Body of pancreas (tissue), 4 donors: ENCODE results near the gene PIEZO1. TPM values are rescaled to one million over a fixed set of nuclear protein-coding genes. Genes with fewer than 3 reads are reported as not detected.

Experiments
- ATAC-seq: fragments of 150-250 bp; one replicate; pipeline ENCODE4 v1.9.1; 2016
- DNase-seq, 4 donors: peaks; one replicate each; pipeline ENCODE4 v3.0.0-alpha.2; 2019
- H3K27ac ChIP-seq, 4 donors: fragments of 200-600 bp; sonication (generic); 1 replicate in 3 of 4; 2 replicates in 1 of 4; pipeline versions ENCODE4 v1.5.1 to v1.6.1; 2016 to 2019; ENCODE audit warnings: mild to moderate bottlenecking in 1 of 4, mixed read lengths in 1 of 4, moderate library complexity in 1 of 4
- H3K27me3 ChIP-seq, 2 donors: fragments of 200-600 bp; sonication (generic); one replicate each; pipeline ENCODE4 v1.6.0; 2016; ENCODE audit warnings: mild to moderate bottlenecking in 1 of 2
- H3K36me3 ChIP-seq, 2 donors: fragments of 200-600 bp; sonication (generic); replicated peaks in 1 of 2; 2 replicates each; pipeline ENCODE4 v1.5.1; 2016; ENCODE audit warnings: low read depth in 2 of 2; ENCODE audit not compliant: insufficient read depth in 1 of 2
- H3K4me1 ChIP-seq: fragments of 200-600 bp; sonication (generic); one replicate; pipeline ENCODE4 v1.6.0; 2016
- H3K4me3 ChIP-seq, 2 donors: fragments of 200-600 bp; sonication (generic); 1 replicate in 1 of 2; 2 replicates in 1 of 2; pipeline ENCODE4 v1.5.1; 2016 to 2019
- H3K9me3 ChIP-seq, 3 donors: fragments of 200-600 bp; sonication (generic); 1 replicate in 2 of 3; 2 replicates in 1 of 3; pipeline ENCODE4 v1.5.1; 2016
- CTCF ChIP-seq, 7 experiments: fragments of 450-650 bp in 4 of 7; fragments of 200-600 bp in 3 of 7; sonication (generic) in 3 of 7; IDR thresholded peaks; one replicate each; pipeline ENCODE4 v1.5.1; 2016 to 2019; ENCODE audit warnings: antibody characterized with exemption in 7 of 7
- POLR2A ChIP-seq, 3 donors: fragments of 450-650 bp; IDR thresholded peaks; one replicate each; pipeline ENCODE4 v1.6.1; 2016; ENCODE audit warnings: antibody characterized with exemption in 3 of 3, mild to moderate bottlenecking in 2 of 3
- WGBS, 2 donors: methylation state at CpG; one replicate each; pipeline ENCODE4 v1.1.5; 2017; 5-methylcytosine and 5-hydroxymethylcytosine counted together
- intact Hi-C: fragments of 100-400 bp; cut with DNase I; formaldehyde crosslinking; loops from one replicate; pipeline ENCODE4 v1.15.1; 2023
- total RNA-seq, 2 donors: library from RNA; depleted of rRNA; stranded (reverse); fragments of >200 nt; gene quantifications; one replicate each; pipeline ENCODE4 v1.1.0, GENCODE V29; 2016

PIEZO1 gene
- total RNA-seq, 2 donors from 2014 or later = 61.0 to 269 TPM

- ATAC-seq (peak; percentile 79), DNase-seq (peak; percentile 81 to 86 (median 82))
- WGBS, 2 donors = 0 to 1% methylated on average over 5 to 65 of the region's 65 CpGs
- Histone ChIP-seq H3K4me1 (peaks cover 42% of the 10 kb centered on the region), H3K4me3 (peak overlapping the region; percentile 11 to 66), H3K36me3 (no peaks in the 10 kb centered on the region), H3K9me3 (no peaks in the 10 kb centered on the region), H3K27ac (peak overlapping the region; percentile 56 to 97 (median 86)), H3K27me3 (no peaks in the 10 kb centered on the region)
- intact Hi-C loops = loop anchor here (10.0 kb wide), 1 partner anchor 404 kb away; the partner anchor contains the start of gene ZNF778
- TF ChIP-seq CTCF (IDR thresholded peaks at IDR 0.05) (no peak), POLR2A (IDR thresholded peaks at IDR 0.05) (peak; percentile 71 to 93 (median 84))
Measured at GRCh38 chr16:88810912-88811768, 26.1 kb upstream of the PIEZO1 start.

- H3K27ac ChIP-seq = peak overlapping the region in 3 of 4 donors; percentile 56 to 97 (median 92)
- H3K9me3 ChIP-seq = no peaks in the 10 kb centered on the region
- DNase-seq (no peak), ATAC-seq (no peak)
- H3K4me1 ChIP-seq = peaks cover 42% of the 10 kb centered on the region
- TF ChIP-seq CTCF (IDR thresholded peaks at IDR 0.05) (no peak), POLR2A (IDR thresholded peaks at IDR 0.05) (no peak)
- H3K27me3 ChIP-seq = no peaks in the 10 kb centered on the region
- intact Hi-C loops = loop anchor here (10.0 kb wide), 1 partner anchor 404 kb away; the partner anchor contains the start of gene ZNF778
- WGBS, 2 donors = 20 to 34% methylated on average over 2 to 12 of the region's 12 CpGs
- H3K4me3 ChIP-seq = peak overlapping the region in 1 of 2 donors; percentile 66
- no peaks in the 10 kb centered on the region for H3K36me3 ChIP-seq
Measured at GRCh38 chr16:88810166-88810911, 25.3 kb upstream of the PIEZO1 start.

DNA sequence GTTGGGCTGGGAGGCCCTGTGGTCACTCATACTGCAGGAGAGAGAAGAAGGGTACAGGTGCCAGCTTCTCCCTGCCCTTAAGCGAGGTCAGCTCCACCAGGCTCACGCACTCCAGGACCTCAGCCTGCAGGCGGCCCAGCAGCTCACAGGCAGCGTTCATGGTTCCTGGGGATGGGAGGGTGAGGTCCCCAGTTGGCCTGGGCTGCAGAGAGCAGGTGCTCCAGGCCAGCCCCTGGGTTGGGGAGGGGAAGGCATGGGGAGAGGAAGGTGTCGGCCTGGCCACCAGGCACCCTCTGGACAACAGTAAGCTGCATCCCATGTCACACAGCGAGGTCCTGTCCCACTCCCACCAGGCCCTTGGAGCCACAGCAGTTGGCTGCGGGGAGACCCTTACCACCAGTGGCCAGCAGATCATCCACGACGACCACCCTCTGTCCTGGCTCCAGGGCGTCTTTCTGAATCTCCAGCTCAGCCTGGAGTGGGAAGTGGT is 24.7 kb upstream of the PIEZO1 start:
- Histone ChIP-seq H3K4me1 (peaks cover 46% of the 10 kb centered on the region), H3K9me3 (no peaks in the 10 kb centered on the region), H3K27ac (no peak overlapping the region), H3K27me3 (no peaks in the 10 kb centered on the region), H3K4me3 (no peak overlapping the region), H3K36me3 (no peaks in the 10 kb centered on the region)
- 75% methylated on average over 10 of the region's 10 CpGs; no CpG with 5 or more reads in 1 of the 2 donors for WGBS, 2 donors
- DNase-seq (no peak), ATAC-seq (no peak)
- no peak for TF ChIP-seq POLR2A (IDR thresholded peaks at IDR 0.05)
- TF ChIP-seq CTCF (IDR thresholded peaks at IDR 0.05) = no peak
- intact Hi-C loops = loop anchor here (10.0 kb wide), 1 partner anchor 405 kb away; the partner anchor contains the start of gene ZNF778

DNA sequence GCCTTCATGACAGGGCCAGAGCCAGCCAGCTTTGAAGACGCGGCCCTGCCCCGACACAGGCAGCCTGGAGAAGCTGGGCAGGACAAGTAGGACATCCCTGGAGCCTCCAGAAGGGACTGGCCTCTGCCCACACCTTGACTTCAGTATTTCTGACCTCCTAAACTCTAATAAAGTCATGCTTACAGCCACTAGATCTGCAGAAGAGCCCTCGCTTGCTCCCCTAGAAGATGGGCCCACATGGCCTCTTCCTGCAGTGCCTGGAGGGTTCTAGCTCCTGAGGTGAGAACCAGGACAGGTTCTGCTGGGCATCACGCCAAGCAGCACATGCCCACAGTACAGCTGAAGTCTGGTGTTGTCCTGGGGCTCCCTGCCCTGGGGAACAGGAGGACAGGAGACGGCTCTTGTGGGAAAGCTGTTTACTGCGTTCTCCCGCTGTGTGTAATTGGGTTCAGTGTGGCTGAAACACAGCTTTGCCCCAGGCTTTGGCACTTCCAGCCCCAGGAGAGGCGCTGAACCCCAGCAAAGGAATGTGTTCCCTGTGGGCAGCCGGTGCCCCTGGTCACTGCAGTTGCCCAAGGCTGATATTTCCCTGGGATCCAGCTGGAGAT is 24.2 kb upstream of the PIEZO1 start:
- Histone ChIP-seq H3K36me3 (no peaks in the 10 kb centered on the region), H3K27ac (no peak overlapping the region), H3K9me3 (no peaks in the 10 kb centered on the region), H3K4me1 (peaks cover 51% of the 10 kb centered on the region), H3K27me3 (no peaks in the 10 kb centered on the region), H3K4me3 (no peak overlapping the region)
- ATAC-seq (no peak), DNase-seq (peak in 3 of 4 donors; percentile 46 to 66 (median 63))
- TF ChIP-seq CTCF (IDR thresholded peaks at IDR 0.05) (no peak), POLR2A (IDR thresholded peaks at IDR 0.05) (no peak)
- intact Hi-C loops = no loop called here
- WGBS, 2 donors = 76 to 87% methylated on average over 5 to 10 of the region's 10 CpGs
